ENCODE results near the gene CERT1. TPM values are rescaled to one million over a fixed set of nuclear protein-coding genes. Genes with fewer than 3 reads are reported as not detected.

CERT1 gene
- polyA plus RNA-seq, 1 of the 3 experiments (the other 2 are of a cell fraction) = 4.5 TPM

DNA sequence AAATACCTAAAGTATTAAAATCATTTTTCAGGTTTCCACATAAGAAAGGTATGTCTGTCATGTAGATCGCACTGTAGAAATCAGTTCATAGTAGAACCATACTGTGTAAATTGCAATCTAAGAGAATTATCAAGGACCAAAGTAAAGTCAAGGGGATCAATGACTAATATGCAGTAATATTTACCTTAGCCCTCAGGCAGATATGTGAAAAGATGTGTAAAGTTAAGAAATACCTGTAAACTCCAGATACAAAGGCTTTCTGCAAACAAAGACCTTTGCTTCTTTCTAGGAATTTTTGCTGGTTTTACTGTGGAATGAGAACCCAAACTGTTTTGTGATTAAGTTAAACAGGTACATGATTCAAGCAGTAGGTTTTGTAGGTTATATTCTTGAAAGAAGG, 11.8 kb upstream of the CERT1 start:
- no peak overlapping the region for H2AFZ ChIP-seq (ENCODE audit: low read depth)
- peaks cover 97% of the 10 kb centered on the region for H3K79me2 ChIP-seq (ENCODE audit: insufficient read depth)
- no peaks in the 10 kb centered on the region for H3F3A ChIP-seq (replicated peaks; ENCODE audit: insufficient read depth)
- peaks cover 0 to 2% of the 10 kb centered on the region in 2 experiments; a peak in 2 of 4 replicates for H3K4me1 ChIP-seq (ENCODE audit: control insufficient read depth in 1 of 2, insufficient read depth in 2 of 2, low read depth in 1 of 2, low read length in 1 of 2)
- H3K9ac ChIP-seq = no peak overlapping the region
- POLR2A ChIA-PET = no interaction called here
- no peak overlapping the region for H3K27ac ChIP-seq (ENCODE audit: low read depth in 2 of 2, low read length in 1 of 2)
- H3K9me3 ChIP-seq = 0 out of 2 replicates have a peak, but pooled peaks cover 7% of the 10 kb centered on the region
- TF ChIP-seq SIN3A (IDR thresholded peaks at IDR 0.05; ENCODE audit: borderline replicate concordance, low read depth, low read length) (no peak), JUND (IDR thresholded peaks at IDR 0.05) (no peak), YY1 (IDR thresholded peaks at IDR 0.05; ENCODE audit: low read depth) (no peak), ELF1 (IDR thresholded peaks at IDR 0.05) (no peak), REST (IDR thresholded peaks at IDR 0.05; ENCODE audit: low read depth, low read length) (no peak), GABPA (IDR thresholded peaks at IDR 0.05; ENCODE audit: low read depth) (no peak), SMC3 (IDR thresholded peaks at IDR 0.05; ENCODE audit: low read depth, low read length) (no peak), CHD2 (IDR thresholded peaks at IDR 0.05; ENCODE audit: low read length, partially characterized antibody) (no peak), MXI1 (IDR thresholded peaks at IDR 0.05; ENCODE audit: low read depth, low read length) (no peak), TEAD4 (IDR thresholded peaks at IDR 0.05; ENCODE audit: borderline replicate concordance, insufficient read depth) (no peak), RXRA (IDR thresholded peaks at IDR 0.05; ENCODE audit: borderline replicate concordance, low read depth) (no peak)
- TF ChIP-seq, protein P1, sequence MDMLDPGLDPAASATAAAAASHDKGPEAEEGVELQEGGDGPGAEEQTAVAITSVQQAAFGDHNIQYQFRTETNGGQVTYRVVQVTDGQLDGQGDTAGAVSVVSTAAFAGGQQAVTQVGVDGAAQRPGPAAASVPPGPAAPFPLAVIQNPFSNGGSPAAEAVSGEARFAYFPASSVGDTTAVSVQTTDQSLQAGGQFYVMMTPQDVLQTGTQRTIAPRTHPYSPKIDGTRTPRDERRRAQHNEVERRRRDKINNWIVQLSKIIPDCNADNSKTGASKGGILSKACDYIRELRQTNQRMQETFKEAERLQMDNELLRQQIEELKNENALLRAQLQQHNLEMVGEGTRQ (IDR thresholded peaks at IDR 0.05; ENCODE audit: borderline replicate concordance, low read depth, low read length) = no peak
- DNase-seq = no peak
- H3K27me3 ChIP-seq (ENCODE audit: insufficient read depth) = no peaks in the 10 kb centered on the region
- H4K20me1 ChIP-seq (ENCODE audit: insufficient read depth) = peaks cover 8% of the 10 kb centered on the region
- H3K4me3 ChIP-seq (ENCODE audit: low read depth in 2 of 2, low read length in 1 of 2) = no peak overlapping the region
- CTCF ChIA-PET = no interaction called here
- no peaks in the 10 kb centered on the region for H3K9me2 ChIP-seq
- peaks cover 0 to 23% of the 10 kb centered on the region in 2 experiments for H3K36me3 ChIP-seq (replicated peaks in 1 of 2; ENCODE audit: control insufficient read depth in 1 of 2, insufficient read depth in 2 of 2, low read length in 1 of 2)
- H3K4me2 ChIP-seq = no peak overlapping the region
- 97% methylated on average over 1 of the region's 1 CpG for WGBS (ENCODE audit: low lambda C conversion rate)

DNA sequence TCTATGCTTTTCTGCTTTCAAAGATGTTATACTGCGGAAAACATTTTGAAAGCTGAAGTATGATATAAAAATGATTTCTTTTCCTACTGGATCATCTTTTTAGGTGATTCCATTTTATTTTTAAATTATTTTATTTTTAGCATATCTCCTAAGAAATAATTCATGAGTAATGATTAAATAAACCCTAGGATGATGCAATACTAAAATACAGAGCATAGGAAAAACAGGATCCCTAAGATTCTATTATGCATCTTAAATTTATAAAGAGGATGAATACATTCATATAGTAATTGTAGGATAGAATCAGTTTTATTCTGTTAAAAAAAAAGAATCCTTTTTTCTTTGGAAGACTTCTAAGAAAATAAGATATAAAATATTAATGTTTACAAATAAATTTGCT, 11.1 kb upstream of the CERT1 start:
- H3K79me2 ChIP-seq (ENCODE audit: insufficient read depth) = peaks cover 98% of the 10 kb centered on the region
- POLR2A ChIA-PET = no interaction called here
- H3K27ac ChIP-seq (ENCODE audit: low read depth in 2 of 2, low read length in 1 of 2) = no peak overlapping the region
- no peaks in the 10 kb centered on the region for H3K9me2 ChIP-seq
- H4K20me1 ChIP-seq (ENCODE audit: insufficient read depth) = peaks cover 8% of the 10 kb centered on the region
- no peak overlapping the region for H3K9ac ChIP-seq
- CTCF ChIA-PET = no interaction called here
- no peaks in the 10 kb centered on the region for H3F3A ChIP-seq (replicated peaks; ENCODE audit: insufficient read depth)
- H2AFZ ChIP-seq (ENCODE audit: low read depth) = no peak overlapping the region
- H3K4me2 ChIP-seq = no peak overlapping the region
- no peak for TF ChIP-seq TEAD4 (IDR thresholded peaks at IDR 0.05; ENCODE audit: borderline replicate concordance, insufficient read depth)
- TF ChIP-seq FOXJ3 (CRISPR knock-in tag; IDR thresholded peaks at IDR 0.05) = no peak
- no peak for TF ChIP-seq CHD2 (IDR thresholded peaks at IDR 0.05; ENCODE audit: low read length, partially characterized antibody)
- TF ChIP-seq EZH2phosphoT487 (IDR thresholded peaks at IDR 0.05; ENCODE audit: borderline replicate concordance, low read depth) = no peak
- TF ChIP-seq GABPA (IDR thresholded peaks at IDR 0.05; ENCODE audit: low read depth) = no peak
- TF ChIP-seq SIN3A (IDR thresholded peaks at IDR 0.05; ENCODE audit: borderline replicate concordance, low read depth, low read length) = no peak
- no peak for TF ChIP-seq RXRA (IDR thresholded peaks at IDR 0.05; ENCODE audit: borderline replicate concordance, low read depth)
- TF ChIP-seq NFIC (IDR thresholded peaks at IDR 0.05; ENCODE audit: borderline replicate concordance) = no peak
- TF ChIP-seq MXI1 (IDR thresholded peaks at IDR 0.05; ENCODE audit: low read depth, low read length) = no peak
- no peak for TF ChIP-seq JUND (IDR thresholded peaks at IDR 0.05)
- TF ChIP-seq ELF1 (IDR thresholded peaks at IDR 0.05) = no peak
- TF ChIP-seq, protein P1 (IDR thresholded peaks at IDR 0.05; ENCODE audit: borderline replicate concordance, low read depth, low read length) = no peak
- no peak for TF ChIP-seq RAD21 (IDR thresholded peaks at IDR 0.05; ENCODE audit: low read length)
- WGBS (ENCODE audit: low lambda C conversion rate) = 97% methylated on average over 1 of the region's 1 CpG
- DNase-seq = no peak
- peaks cover 0 to 22% of the 10 kb centered on the region in 2 experiments for H3K36me3 ChIP-seq (replicated peaks in 1 of 2; ENCODE audit: control insufficient read depth in 1 of 2, insufficient read depth in 2 of 2, low read length in 1 of 2)
- H3K4me3 ChIP-seq (ENCODE audit: low read depth in 2 of 2, low read length in 1 of 2) = no peak overlapping the region
- no peaks in the 10 kb centered on the region for H3K27me3 ChIP-seq (ENCODE audit: insufficient read depth)
- peaks cover 0 to 2% of the 10 kb centered on the region in 2 experiments; a peak in 2 of 4 replicates for H3K4me1 ChIP-seq (ENCODE audit: control insufficient read depth in 1 of 2, insufficient read depth in 2 of 2, low read depth in 1 of 2, low read length in 1 of 2)
- 0 out of 2 replicates have a peak, but pooled peaks cover 7% of the 10 kb centered on the region for H3K9me3 ChIP-seq

Measured in SK-N-SH (cell line).